SH-SY5Y (cell line): Measurements from ENCODE around the gene CRTC3.

Experiments
- GATA2 ChIP-seq: IDR thresholded peaks from 2 replicates; pipeline ENCODE4 v1.6.1; 2011; ENCODE audit warnings: mild to moderate bottlenecking, low read depth, low read length
- GATA3 ChIP-seq: IDR thresholded peaks from 2 replicates; pipeline ENCODE4 v1.6.1; 2011; ENCODE audit warnings: low read depth, mild to moderate bottlenecking, low read length, moderate library complexity

- TF ChIP-seq GATA2: no peak
- no peak for TF ChIP-seq GATA3
These were observed 141.5 kb downstream of the CRTC3 start for GRCh38 chr15:90671216-90671615.
